Spinal cord (tissue), 4 donors: ENCODE results near the gene PGGT1B. TPM values are rescaled to one million over a fixed set of nuclear protein-coding genes. Genes with fewer than 3 reads are reported as not detected.

Experiments
- polyA plus RNA-seq, 2 donors: library from polyadenylated mRNA; unstranded; fragments of 120-200 nt; gene quantifications; one replicate each; pipeline ENCODE4 v1.2.1, GENCODE V29; 2013; ENCODE audit not compliant: insufficient read length in 2 of 2
- small RNA-seq: library from RNA; depleted of rRNA; stranded (forward); fragments of <200 nt; gene quantifications from one replicate; pipeline ENCODE3, GENCODE V24; 2014; ENCODE audit warnings: low replicate concordance
- total RNA-seq, 2 donors: library from RNA; depleted of rRNA in 1 of 2; stranded (reverse); fragments of 120-200 nt in 1 of 2; fragments of >200 nt in 1 of 2; gene quantifications; one replicate each; pipeline versions ENCODE4 v1.2.3 to v1.2.4, GENCODE V29; 2013 to 2014

PGGT1B gene
- total and polyA plus RNA-seq, 4 donors = 15.6 to 27.8 (median 19.3) TPM

Small RNA genes within 50 kb of the gene (small RNA-seq; reads per million reads assigned to genes)
- not detected for gene HMGN1P15

Other genes with a start within 250 kb of the PGGT1B start
- 10 to 100 TPM; 16.2 to 50.3 TPM for gene TRIM36, start 93.0 kb downstream of the PGGT1B start, total RNA-seq
- gene TRIM36, start 93.0 kb downstream of the PGGT1B start, polyA plus RNA-seq = 10 to 100 TPM; 35.8 to 41.2 TPM
- gene CCDC112, start 33.8 kb upstream of the PGGT1B start, total RNA-seq = 10 to 100 TPM; 16.4 to 19.3 TPM
- 10 to 100 TPM; 30.4 to 33.5 TPM for gene CCDC112, start 33.8 kb upstream of the PGGT1B start, polyA plus RNA-seq